ENCODE measurements around the gene CHKB.
"Not testable (repeated sequence)": the region's sequence is repeated elsewhere in the genome, so short reads cannot be mapped to it uniquely, and the experiment has no call there.

CHKB gene

GRCh38 chr22:50625568-50626313, 43.1 kb upstream of the CHKB start:
- Histone ChIP-seq H3K9ac (ENCODE audit: insufficient read length) (no peak overlapping the region), H3K4me3 (no peak overlapping the region), H3K36me3 (ENCODE audit: insufficient read depth, low read length) (no peaks in the 10 kb centered on the region), H3K9me3 (ENCODE audit: low read depth, low read length) (no peaks in the 10 kb centered on the region), H3K27ac (no peak overlapping the region)
- DNase-seq (ENCODE audit: low read depth, low spot score), result no peak
- TF ChIP-seq POLR2AphosphoS5 (IDR thresholded peaks at IDR 0.05; ENCODE audit: borderline replicate concordance, low read depth, low read length) (no peak), FOXP2 (optimal IDR thresholded peaks at IDR 0.05; ENCODE audit: control extremely low read depth, extremely low read length, insufficient read depth) (no peak), EZH2 (IDR thresholded peaks at IDR 0.05) (no peak)

GRCh38 chr22:50625131-50625567, 42.5 kb upstream of the CHKB start:
- Histone ChIP-seq H3K4me3 (no peak overlapping the region), H3K36me3 (ENCODE audit: insufficient read depth, low read length) (no peaks in the 10 kb centered on the region)
- TF ChIP-seq EZH2 (IDR thresholded peaks at IDR 0.05) (no peak), FOXP2 (optimal IDR thresholded peaks at IDR 0.05; ENCODE audit: control extremely low read depth, extremely low read length, insufficient read depth) (no peak), POLR2AphosphoS5 (IDR thresholded peaks at IDR 0.05; ENCODE audit: borderline replicate concordance, low read depth, low read length) (no peak)

GRCh38 chr22:50624347-50625130, 41.9 kb upstream of the CHKB start:
- Histone ChIP-seq H3K27ac (no peak overlapping the region), H3K36me3 (ENCODE audit: insufficient read depth, low read length) (no peaks in the 10 kb centered on the region), H3K4me3 (no peak overlapping the region), H3K9me3 (ENCODE audit: low read depth, low read length) (no peaks in the 10 kb centered on the region), H3K9ac (ENCODE audit: insufficient read length) (no peak overlapping the region)
- no peak for DNase-seq (ENCODE audit: low read depth, low spot score)
- TF ChIP-seq FOXP2 (optimal IDR thresholded peaks at IDR 0.05; ENCODE audit: control extremely low read depth, extremely low read length, insufficient read depth) (no peak), POLR2AphosphoS5 (IDR thresholded peaks at IDR 0.05; ENCODE audit: borderline replicate concordance, low read depth, low read length) (no peak), EZH2 (IDR thresholded peaks at IDR 0.05) (no peak)

More at GRCh38 chr22:50625131-50625567, 42.5 kb upstream of the CHKB start:
- H3K9me3 ChIP-seq (ENCODE audit: low read depth, low read length), result no peaks in the 10 kb centered on the region
- no peak overlapping the region for H3K27ac ChIP-seq
- DNase-seq (ENCODE audit: low read depth, low spot score), result no peak
- no peak overlapping the region for H3K9ac ChIP-seq (ENCODE audit: insufficient read length)

GRCh38 chr22:50622723-50623327, 40.2 kb upstream of the CHKB start:
- no peak for DNase-seq (ENCODE audit: low read depth, low spot score)
- Histone ChIP-seq H3K9me3 (ENCODE audit: low read depth, low read length) (no peaks in the 10 kb centered on the region), H3K9ac (ENCODE audit: insufficient read length) (no peak overlapping the region), H3K4me3 (no peak overlapping the region), H3K36me3 (ENCODE audit: insufficient read depth, low read length) (no peaks in the 10 kb centered on the region), H3K27ac (no peak overlapping the region)
- TF ChIP-seq FOXP2 (optimal IDR thresholded peaks at IDR 0.05; ENCODE audit: control extremely low read depth, extremely low read length, insufficient read depth) (no peak), POLR2AphosphoS5 (IDR thresholded peaks at IDR 0.05; ENCODE audit: borderline replicate concordance, low read depth, low read length) (no peak), EZH2 (IDR thresholded peaks at IDR 0.05) (no peak)

GRCh38 chr22:50621948-50622722, 39.5 kb upstream of the CHKB start:
- Histone ChIP-seq H3K4me3 (0 out of 2 replicates have a peak overlapping the region, but pooled peaks have one; percentile 11), H3K27ac (no peak overlapping the region), H3K36me3 (ENCODE audit: insufficient read depth, low read length) (no peaks in the 10 kb centered on the region), H3K9ac (ENCODE audit: insufficient read length) (no peak overlapping the region), H3K9me3 (ENCODE audit: low read depth, low read length) (no peaks in the 10 kb centered on the region)
- no peak for DNase-seq (ENCODE audit: low read depth, low spot score)
- TF ChIP-seq EZH2 (IDR thresholded peaks at IDR 0.05) (no peak), FOXP2 (optimal IDR thresholded peaks at IDR 0.05; ENCODE audit: control extremely low read depth, extremely low read length, insufficient read depth) (no peak), POLR2AphosphoS5 (IDR thresholded peaks at IDR 0.05; ENCODE audit: borderline replicate concordance, low read depth, low read length) (no peak)

- TF ChIP-seq POLR2AphosphoS5 (IDR thresholded peaks at IDR 0.05; ENCODE audit: borderline replicate concordance, low read depth, low read length), result no peak
- TF ChIP-seq EZH2 (IDR thresholded peaks at IDR 0.05), result no peak
- TF ChIP-seq FOXP2 (optimal IDR thresholded peaks at IDR 0.05; ENCODE audit: control extremely low read depth, extremely low read length, insufficient read depth), result no peak
- Histone ChIP-seq H3K27ac (no peak overlapping the region), H3K9me3 (ENCODE audit: low read depth, low read length) (no peaks in the 10 kb centered on the region), H3K36me3 (ENCODE audit: insufficient read depth, low read length) (no peaks in the 10 kb centered on the region), H3K4me3 (peak overlapping the region; percentile 77), H3K9ac (ENCODE audit: insufficient read length) (no peak overlapping the region)
- no peak for DNase-seq (ENCODE audit: low read depth, low spot score)
Observed at GRCh38 chr22:50621356-50621880, 38.8 kb upstream of the CHKB start.

GRCh38 chr22:50620593-50621355, 38.1 kb upstream of the CHKB start:
- peak; percentile 20 for DNase-seq (ENCODE audit: low read depth, low spot score)
- Histone ChIP-seq H3K9ac (ENCODE audit: insufficient read length) (no peak overlapping the region), H3K4me3 (peak overlapping the region; percentile 77), H3K27ac (no peak overlapping the region), H3K9me3 (ENCODE audit: low read depth, low read length) (no peaks in the 10 kb centered on the region), H3K36me3 (ENCODE audit: insufficient read depth, low read length) (no peaks in the 10 kb centered on the region)
- TF ChIP-seq FOXP2 (optimal IDR thresholded peaks at IDR 0.05; ENCODE audit: control extremely low read depth, extremely low read length, insufficient read depth) (no peak), POLR2AphosphoS5 (IDR thresholded peaks at IDR 0.05; ENCODE audit: borderline replicate concordance, low read depth, low read length) (no peak), EZH2 (IDR thresholded peaks at IDR 0.05) (no peak)

GRCh38 chr22:50614296-50614695, 31.6 kb upstream of the CHKB start:
- not testable (repeated sequence) for DNase-seq (ENCODE audit: low read depth, low spot score); H3K9ac ChIP-seq (ENCODE audit: insufficient read length); H3K4me3 ChIP-seq; H3K9me3 ChIP-seq (ENCODE audit: low read depth, low read length); H3K27ac ChIP-seq; H3K36me3 ChIP-seq (ENCODE audit: insufficient read depth, low read length)

Measured in SK-N-MC (cell line).